Measurements from ENCODE around the gene PKM.

PKM gene

DNA sequence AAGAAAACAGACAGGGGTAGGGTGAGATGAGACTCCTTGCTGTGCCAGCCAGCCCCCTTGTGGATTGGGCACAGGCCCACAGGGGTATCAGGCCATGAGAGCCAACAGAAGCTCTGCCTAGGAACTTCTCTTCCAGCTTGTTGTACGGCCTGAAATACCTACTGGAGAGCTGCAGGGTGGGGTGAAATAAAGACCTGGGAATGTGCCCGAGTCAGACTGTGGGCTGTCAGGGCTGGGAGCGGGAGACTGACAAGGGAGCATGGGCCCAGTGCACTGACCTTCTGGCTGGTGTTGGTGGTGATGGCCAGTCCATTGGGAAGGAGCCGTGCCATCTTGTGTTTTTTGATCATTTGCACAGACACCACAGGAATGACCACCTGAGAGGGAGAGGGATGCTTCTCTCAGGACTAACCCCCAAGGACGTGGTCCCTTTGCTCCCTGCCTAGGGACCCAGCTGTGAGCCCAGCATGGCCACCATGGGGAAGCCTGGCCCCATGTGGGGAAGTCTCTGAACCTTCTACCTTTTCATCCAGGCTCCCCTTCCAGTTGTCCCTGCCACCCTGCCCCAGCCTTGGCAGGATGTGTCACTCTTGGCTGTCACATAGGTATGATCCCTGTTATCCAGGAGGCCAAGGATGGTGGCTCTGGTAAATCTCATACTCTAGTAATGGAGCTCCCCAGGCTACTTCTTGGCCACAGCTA, 64.1 kb downstream of the PKM start:
- in situ Hi-C loops (cut with MboI; ENCODE audit: low sequenced_read_pairs), result loop anchor here (25.0 kb wide), 1 partner anchor 405 kb away; no protein-coding TSS in a partner anchor

DNA sequence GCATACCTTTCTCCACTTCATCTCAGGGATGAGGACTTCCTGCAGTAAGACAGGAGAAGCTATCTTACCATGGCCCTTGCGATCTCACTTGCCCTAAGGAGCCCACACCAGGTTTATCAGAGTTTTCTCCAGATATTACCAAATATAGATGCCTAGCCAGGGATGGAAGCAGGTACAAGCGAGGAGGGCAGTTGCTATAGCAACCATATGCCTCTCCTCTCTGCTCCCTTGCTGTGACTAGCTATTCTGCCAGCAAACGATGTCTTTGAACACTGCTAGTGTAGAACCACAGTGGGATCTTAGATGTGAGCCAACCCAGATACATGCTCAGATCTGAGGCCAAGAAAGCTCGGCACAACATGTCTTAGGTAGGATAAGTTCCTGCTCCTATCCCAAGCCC, 67.3 kb downstream of the PKM start:
- in situ Hi-C loops (cut with MboI; ENCODE audit: low sequenced_read_pairs), result loop anchor here (25.0 kb wide), 1 partner anchor 401 kb away; no protein-coding TSS in a partner anchor

DNA sequence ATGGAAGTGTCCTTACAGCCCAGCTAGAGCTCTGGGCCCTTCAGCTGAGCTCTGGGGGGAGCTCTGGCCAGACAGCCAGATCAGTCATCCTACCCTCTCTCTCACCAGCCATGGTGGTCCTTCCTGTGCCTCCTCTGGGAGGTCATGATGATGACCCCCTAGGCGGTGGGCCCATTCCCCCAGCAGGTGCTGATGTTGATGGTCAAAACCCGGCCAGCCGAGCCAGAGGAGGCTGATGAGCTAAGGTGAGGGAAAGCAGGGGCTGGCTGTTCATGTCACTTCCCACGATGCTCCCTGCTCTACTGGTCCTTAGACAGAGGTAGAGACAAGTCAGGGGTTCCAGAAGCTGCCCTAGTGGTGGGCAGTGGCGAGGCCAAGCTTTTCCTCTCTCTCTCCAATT, 68.4 kb downstream of the PKM start:
- in situ Hi-C loops (cut with MboI; ENCODE audit: low sequenced_read_pairs), result loop anchor here (25.0 kb wide), 1 partner anchor 400 kb away; no protein-coding TSS in a partner anchor

DNA sequence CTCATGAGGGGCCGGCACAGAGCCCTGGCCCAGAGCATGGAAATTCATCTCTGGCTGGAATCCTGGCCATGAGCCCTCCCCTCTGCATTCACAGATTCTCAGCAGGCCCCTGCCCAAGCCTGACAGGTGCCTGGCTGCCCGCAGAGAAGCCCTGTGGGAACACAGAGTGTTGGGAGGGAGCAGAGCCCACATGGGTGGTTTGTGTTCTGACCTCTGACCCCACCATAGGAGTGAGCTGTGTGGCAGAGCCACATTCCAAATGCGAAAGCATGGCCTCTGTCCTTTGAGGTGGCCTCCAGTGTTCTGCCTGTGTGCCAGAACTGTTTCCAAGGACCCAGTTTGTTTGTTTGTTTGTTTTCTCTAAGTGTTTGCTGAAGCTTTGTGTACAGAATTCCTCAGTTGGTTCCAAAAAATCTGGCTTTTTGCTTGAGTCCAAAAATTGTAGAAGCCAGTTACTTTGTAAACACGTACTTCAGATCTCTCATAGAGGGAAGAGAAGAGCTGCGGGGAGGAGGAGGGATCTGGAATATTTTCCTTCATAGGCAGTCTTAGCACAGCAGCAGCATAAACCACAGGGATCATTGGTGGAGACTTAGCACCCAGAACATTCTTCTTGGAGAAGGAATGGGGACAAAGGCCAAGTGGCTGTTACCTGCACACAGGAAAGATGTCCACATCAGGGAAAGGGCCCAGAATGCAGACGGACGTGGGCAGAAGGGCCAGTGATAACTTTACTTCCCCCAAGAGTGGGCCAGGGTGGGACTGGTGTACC, 69.4 kb downstream of the PKM start:
- in situ Hi-C loops (cut with MboI; ENCODE audit: low sequenced_read_pairs), result loop anchor here (25.0 kb wide), 1 partner anchor 399 kb away; no protein-coding TSS in a partner anchor

DNA sequence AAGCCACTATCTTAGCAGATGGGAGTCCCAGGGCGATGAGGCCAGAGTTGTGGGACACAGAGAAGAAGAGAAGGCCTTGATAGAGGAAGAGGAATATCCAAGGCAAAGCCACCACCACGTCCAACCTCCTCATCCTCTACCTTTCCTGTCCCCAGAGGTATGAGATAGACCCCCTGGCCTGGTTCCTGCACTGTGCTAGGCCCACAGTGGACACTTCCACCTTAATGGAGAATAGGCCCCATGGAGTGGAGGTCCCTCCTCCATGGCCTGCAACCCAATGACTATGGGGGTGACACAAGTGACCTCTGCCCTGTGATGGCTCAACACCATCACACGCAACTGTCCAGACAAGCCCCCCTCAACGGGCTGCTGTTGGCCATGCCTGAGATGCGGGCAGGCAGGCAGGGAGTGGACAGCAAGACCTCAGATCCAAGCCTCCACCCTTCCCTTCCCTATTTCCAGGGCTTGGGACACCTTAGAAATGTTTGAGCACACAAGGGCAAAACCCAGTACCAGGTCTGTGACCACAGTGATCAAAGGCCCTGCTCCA, 70.2 kb downstream of the PKM start:
- in situ Hi-C loops (cut with MboI; ENCODE audit: low sequenced_read_pairs), result loop anchor here (25.0 kb wide), 1 partner anchor 398 kb away; no protein-coding TSS in a partner anchor

DNA sequence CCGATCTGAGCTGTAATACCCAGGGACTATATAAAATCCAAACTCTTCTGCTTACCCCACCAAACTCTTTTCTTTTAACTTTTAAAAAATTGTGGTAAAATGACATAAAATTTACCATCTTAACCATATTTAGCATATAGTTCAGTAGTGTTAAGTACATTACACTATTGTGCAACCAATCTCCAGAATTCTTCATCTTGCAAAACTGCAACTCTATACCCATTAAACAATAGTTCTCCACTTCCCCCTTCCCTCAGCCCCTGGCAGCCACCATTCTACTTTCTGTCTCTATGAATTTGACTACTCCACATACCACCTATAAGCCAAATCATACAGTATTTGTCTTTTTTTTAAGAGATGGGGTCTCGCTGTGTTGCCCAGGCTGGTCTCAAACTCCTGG, 74.1 kb downstream of the PKM start:
- in situ Hi-C loops (cut with MboI; ENCODE audit: low sequenced_read_pairs), result loop anchor here (25.0 kb wide), 1 partner anchor 395 kb away; no protein-coding TSS in a partner anchor

DNA sequence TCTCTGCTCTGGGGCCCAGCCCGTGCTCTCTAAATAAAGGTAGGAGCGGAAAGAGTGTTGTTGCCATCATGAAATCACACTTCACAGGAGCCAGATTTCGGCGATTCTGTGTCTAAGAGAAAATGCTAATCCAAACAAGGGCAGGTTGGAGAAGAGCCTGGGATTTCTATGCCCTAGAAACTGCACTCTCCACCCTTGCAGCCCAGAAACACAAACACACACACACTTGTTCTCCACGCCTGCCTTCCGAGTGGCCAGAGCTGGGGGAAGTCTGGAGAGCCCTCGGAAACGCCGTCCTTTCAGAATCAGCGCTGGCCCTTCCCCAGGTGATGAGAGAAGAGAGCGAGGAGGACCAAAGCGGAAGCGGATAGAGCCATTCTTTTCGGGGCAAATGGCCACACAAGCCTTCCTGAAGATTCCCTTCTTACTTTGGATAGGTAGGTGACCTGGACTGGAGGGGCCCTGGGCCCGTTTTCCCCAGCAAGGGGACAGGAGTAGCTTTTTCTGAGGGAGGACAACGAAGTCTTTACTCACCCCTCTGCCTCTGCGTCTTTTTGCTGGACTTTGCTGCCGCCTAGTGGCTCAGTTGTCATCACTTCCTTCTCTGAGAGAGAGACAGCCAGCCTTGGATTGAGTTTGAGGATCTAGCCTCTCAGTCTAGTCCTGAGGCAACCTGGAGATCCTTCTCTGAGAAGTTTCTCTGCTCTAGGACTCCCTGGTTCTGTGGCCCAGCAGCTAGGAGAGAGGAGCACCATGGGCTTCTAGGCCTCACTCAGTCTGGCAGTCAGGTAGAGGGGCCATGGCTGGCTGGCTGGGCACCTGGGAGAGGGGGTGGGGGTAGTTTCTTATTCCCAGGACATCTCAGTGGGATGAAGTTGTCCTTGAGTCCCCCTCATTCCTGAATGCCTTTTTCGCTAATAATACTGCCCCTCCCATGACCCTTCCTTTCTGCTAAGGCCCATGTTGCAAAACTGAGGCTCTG, 75.1 kb downstream of the PKM start:
- in situ Hi-C loops (cut with MboI; ENCODE audit: low sequenced_read_pairs), result loop anchor here (25.0 kb wide), 1 partner anchor 394 kb away; no protein-coding TSS in a partner anchor

DNA sequence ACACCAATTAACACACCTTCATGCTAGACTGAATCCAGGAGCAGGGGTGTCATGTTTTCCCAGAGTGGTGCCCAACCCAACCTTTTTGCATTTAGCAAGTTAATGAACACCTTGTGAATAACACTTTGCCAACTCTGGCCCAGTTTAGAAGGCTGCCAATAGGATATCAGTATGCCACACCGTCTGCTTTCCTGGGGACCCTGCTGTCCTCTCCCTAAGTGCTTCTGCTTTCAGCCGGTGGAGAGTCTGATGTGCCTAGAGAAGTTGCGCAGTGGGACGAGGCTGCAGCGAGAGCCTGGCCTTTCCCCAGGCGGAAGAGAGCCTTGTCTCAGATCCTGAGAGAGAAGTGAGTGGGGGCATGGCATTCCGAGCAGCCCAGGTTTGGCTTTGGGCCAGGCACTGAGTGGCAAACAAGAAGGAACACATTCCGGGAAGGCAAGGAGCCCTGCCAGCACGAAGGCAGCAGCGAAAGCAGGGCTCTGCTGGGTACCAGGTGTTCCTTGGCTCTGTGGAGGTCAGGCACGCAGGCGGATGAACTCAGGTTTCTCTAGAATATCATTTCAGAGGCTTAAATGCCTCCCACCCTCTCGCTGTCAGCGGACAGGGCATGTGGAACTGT, 75.9 kb downstream of the PKM start:
- in situ Hi-C loops (cut with MboI; ENCODE audit: low sequenced_read_pairs), result loop anchor here (25.0 kb wide), 1 partner anchor 393 kb away; no protein-coding TSS in a partner anchor

DNA sequence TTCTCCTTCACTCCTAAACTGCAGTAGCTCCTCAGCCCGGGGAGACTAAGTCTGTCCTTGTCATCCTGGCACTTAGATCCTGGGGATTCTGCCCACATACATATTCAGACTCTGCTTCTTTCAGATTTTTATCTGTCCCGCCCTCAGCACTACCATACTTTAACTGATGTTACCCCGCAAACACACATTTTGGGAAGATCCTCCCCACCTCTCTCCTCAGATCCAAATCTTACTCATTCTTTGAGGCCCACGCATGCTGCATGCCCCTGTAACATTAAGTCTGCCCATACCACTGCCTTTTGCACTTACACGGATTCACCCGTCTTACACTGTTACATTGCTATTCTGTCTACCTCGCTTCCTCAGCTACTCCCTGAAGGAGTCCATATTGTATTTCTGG, 76.7 kb downstream of the PKM start:
- in situ Hi-C loops (cut with MboI; ENCODE audit: low sequenced_read_pairs), result loop anchor here (25.0 kb wide), 1 partner anchor 392 kb away; no protein-coding TSS in a partner anchor

DNA sequence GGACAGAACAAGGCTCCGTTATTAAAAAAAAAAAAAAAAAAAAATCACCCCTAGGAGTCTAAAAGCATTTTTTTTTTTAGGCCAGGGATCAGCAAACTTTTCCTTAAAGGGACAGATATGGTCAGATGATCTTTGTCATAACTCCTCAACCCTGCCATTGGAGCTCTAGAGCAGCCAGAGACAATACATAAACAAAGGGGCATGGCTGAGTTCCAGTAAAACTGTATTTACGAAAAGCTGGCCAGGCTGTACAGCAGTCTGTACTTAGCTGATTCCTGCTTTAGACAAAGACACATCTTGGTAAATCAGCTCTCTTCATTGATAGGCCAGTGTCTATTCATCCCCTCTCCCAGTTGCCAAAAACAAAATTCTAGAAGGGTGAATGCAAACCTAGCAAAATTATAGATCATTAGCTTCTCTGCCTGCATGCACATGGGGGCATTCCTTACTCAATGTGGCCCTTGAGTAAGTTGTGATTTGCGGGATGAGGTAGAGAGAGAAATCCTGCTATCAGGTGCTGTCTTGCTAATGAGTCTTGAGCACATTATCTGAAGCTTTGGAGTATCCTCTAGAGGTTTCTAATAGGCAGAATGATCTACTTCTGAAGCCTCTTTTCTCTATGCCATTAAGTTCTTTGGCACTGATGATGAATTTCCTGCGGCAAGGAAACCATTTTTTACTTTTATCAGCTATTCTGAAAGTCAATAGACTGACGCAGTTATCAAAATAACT, 77.6 kb downstream of the PKM start:
- in situ Hi-C loops (cut with MboI; ENCODE audit: low sequenced_read_pairs), result loop anchor here (25.0 kb wide), 1 partner anchor 391 kb away; no protein-coding TSS in a partner anchor

Measured in HL-60/S4 treated with retinoic acid at 250 ng/mL for 4 days and 3 days (cell line).